HG03565 (cell line): Measurements from ENCODE around the gene POGK.
A peak's percentile ranks its signal among the peaks of the same experiment; 100 is the strongest.
"Not testable (repeated sequence)": the region's sequence is repeated elsewhere in the genome, so short reads cannot be mapped to it uniquely, and the experiment has no call there.

ENCODE experiments used
- ATAC-seq: cut with Tn5 transposase; IDR thresholded peaks from one replicate; pipeline ENCODE4 v1.9.1; 2021; ENCODE audit warnings: mild to moderate bottlenecking, moderate library complexity; ENCODE audit not compliant: unreplicated experiment

The POGK gene, protein sequence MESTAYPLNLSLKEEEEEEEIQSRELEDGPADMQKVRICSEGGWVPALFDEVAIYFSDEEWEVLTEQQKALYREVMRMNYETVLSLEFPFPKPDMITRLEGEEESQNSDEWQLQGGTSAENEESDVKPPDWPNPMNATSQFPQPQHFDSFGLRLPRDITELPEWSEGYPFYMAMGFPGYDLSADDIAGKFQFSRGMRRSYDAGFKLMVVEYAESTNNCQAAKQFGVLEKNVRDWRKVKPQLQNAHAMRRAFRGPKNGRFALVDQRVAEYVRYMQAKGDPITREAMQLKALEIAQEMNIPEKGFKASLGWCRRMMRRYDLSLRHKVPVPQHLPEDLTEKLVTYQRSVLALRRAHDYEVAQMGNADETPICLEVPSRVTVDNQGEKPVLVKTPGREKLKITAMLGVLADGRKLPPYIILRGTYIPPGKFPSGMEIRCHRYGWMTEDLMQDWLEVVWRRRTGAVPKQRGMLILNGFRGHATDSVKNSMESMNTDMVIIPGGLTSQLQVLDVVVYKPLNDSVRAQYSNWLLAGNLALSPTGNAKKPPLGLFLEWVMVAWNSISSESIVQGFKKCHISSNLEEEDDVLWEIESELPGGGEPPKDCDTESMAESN

DNA sequence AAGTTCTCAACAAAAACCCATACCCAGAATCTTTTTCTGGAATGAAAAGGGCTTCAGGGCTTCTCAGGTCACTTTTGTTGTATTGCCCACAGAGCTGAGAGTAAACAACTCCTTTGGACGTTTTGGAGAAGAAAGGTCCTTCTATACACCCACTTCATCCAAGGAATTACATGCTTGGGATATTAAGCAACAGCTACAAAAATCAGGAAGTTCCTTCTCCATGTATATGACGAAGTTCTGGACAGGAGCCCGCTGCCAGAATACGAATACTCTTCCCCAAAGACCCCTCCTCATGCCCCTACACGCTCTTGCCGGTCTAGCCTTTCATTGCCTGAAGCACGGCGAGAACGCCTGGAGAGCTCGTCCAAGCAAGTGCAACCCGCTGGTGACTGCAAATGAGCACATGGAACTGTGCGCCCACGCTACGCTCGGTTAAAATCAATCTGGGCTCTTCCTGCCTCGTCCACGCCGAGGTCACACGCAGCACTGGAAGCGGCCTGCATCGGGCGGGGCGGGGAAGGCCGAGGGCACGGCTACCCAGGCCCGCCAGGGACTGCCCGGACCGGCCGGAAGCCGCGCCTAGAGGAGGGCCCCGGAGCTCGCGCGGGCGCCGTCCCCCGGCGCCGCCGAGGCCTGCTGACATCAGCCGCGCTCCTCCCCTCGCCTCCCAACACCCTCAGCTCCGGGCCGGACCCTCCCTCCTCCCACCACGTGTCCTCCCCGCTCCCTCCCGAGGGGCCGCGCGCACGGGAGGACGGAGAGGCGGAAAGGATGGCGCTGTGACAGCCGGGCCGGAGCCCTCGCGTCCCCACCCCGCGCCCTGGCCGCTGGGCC lies at the start of gene POGK:
Gene POGK (plus strand): TSS at position 710 of the 834 bp plus-strand sequence. CDS start 1,482 bp downstream, outside the sequence.
- ATAC-seq: peak; percentile 95

DNA sequence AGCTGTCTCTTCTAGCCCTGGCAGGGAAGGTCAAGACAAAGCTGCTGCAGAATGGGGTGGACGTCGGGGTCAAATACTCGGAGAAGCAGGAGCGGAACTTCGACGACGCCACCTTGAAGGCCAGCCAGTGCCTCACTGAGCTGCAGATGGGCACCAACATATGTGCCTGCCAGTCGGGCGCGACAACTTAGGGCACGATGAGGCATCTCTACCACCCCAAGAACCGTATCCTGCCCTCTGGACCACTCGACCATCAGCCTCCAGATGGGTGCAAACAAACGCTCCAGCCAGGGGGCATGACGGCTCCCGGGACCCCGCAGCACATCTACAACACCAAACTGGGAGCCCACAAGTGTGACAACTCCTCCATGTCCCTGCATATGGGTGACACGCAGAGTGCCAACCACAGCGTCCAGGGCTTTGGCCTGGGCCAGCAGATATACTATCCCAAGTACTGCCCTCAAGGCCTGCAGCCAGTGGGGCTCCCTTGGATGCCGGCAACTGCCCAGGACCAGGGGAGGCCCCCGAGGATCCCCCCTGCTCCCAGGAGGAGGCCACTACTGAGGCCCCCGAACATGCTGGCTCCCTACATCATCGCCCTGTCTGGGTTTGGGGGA lies 42.5 kb upstream of the POGK start:
- ATAC-seq: no peak

DNA sequence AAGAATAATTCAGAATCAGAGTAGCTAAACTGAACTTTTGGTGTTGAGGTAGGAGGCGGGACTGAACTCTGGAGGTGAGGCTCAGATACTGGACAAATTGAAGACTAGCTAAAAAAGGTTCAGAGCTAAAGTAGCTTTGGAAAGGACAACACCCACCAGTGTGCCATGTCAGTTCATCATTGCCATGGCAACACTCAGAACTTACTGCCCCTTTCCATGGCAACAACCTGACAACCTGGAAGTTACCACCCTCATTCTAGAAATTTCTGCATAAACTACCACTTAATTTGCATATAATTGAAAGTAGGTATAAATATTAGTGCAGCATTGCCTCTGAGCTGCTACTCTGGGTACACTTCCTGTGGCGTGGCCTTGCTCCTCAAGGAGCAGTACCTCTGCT lies 30.3 kb upstream of the POGK start:
- ATAC-seq: no peak

DNA sequence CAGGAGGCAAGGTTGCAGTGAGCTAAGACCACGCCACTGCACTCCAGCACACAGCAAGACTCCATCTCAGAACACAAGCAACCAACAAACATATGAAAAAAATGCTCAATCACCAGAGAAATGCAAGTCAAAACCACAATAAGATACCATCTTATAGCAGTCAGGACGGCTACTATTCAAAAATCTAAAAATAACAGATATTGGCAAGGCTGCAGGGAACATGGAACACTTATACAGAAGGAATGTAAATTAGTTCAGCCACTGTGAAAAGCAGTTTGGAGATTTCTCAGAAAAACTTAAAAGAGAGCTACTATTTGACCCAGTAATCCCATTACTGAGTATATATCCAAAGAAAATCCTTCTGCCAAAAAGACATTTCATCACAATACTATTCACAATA lies 27.6 kb upstream of the POGK start:
- no peak for ATAC-seq

DNA sequence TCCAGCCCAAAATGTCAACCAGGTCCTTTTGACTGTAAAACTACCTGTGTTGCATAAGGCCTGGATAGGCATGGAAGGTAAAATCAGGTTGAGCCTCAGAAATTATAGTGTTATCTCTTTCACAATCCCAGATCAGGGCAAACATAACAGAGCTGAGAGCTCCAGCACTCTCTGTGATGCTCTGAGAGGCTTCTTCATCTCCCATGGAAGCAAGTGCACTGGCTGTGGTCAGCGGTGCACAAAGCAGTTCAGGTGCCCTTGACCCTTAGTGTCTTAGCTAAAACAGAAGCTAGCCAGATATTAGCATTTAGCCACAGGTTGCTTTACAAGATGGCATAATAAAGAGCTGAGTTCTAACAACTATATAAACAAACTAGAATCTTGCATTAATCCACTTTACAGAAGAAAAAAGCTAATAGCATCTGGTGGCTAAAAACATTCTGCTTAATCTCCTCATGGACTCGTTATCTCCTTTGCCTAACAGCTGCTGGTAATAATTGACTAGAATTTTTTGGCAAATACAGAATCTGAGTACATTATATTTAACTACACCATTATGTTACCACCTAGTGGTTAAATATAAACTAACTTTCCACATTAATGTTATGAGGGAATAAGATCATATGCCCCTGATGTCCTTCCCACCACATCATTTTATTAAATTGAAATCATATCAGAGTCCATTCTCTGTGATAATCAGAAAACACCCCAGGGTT lies 25.6 kb upstream of the POGK start:
- no peak for ATAC-seq

DNA sequence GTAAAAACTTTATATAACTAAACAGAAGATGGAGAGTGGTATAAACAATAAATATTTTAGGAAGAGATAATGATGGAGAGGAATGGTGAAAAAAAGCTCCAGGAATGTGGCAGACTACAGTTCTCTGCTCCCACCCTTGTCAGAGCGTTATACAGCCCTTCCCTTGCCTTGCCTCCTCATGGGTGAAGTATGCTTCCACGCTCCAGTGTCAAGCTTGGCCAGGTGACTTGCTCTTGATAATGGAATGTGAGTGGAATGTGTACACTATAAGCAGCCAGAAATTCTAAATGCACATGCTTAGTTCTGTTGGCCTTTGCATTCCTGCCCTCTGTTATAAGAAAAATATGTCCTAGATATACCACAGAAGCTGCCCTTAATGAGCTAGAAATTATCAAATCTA lies 24.7 kb upstream of the POGK start:
- no peak for ATAC-seq

DNA sequence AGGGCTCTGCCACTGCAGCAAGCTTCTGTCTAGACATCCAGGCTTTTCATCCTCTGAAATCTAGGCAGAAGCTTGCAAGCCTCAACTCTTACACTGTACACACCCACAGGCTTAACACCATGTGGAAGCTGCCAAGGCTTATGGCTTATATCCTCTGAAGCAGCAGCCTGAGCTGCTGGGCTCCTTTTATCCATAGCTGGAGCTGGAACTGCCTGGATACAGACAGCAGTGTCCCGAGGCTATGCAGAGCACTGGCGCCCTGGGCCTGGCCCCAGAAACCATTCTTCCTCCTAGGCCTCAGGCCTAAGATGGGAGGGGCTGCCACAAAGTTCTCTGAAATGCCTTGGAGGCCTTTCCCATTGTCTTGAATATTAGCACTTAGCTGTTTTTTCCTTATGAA lies 19.3 kb upstream of the POGK start:
- no peak for ATAC-seq

DNA sequence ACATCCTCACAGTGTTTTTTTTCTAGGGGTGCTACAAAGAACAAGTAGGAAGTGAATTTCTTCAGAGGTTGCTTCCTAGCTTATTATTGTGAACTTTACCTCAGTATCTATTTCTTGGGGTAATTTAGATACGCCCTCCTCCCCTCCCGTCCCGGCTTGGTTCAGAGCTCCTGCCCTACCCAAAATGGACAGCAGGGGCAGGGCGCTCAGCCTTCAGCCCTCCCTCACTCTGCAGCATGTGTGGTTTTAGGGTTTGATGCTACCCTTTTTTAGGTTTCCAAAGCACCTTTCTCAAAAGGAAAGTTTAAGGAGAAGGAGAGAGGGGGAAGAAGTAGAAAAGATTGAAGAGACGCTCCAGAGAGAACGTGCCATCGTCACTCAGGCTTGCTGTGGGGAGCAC lies 16.9 kb upstream of the POGK start:
- no peak for ATAC-seq

DNA sequence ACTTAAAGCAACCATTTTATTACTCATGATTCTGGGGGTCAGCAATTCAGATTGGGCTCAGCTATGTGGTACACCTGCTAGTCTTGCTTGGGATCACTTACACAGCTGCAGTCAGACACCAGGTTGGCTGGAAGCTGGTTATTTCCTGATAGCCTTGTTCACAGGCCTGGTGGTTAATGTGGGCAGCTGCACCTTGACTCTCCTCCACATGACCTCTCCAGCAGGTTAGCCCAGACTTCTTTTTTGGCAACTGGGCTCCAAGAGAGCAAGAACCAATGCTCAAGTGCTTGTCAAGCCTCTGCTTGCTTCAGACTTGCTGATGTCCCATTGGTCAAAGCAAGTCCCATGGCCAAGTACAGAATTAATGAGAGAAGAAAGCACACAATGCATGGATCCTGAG lies 11.8 kb upstream of the POGK start:
- ATAC-seq: no peak

DNA sequence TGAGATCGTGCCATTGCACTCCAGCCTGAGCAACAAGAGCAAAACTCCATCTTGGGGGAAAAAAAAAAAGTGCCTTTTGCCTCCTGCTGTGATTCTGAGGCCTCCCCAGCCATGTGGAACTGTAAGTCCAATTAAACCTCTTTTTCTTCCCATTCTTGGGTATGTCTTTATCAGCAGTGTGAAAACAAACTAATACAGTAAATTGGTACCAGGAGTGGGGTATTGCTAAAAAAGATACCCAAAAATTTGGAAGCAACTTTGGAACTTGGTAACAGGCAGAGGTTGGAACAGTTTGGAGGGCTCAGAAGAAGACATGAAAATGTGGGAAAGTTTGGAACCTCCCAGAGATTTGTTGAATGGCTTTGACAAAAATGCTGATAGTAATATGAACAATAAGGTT lies 9.5 kb upstream of the POGK start:
- ATAC-seq: not testable (repeated sequence)

DNA sequence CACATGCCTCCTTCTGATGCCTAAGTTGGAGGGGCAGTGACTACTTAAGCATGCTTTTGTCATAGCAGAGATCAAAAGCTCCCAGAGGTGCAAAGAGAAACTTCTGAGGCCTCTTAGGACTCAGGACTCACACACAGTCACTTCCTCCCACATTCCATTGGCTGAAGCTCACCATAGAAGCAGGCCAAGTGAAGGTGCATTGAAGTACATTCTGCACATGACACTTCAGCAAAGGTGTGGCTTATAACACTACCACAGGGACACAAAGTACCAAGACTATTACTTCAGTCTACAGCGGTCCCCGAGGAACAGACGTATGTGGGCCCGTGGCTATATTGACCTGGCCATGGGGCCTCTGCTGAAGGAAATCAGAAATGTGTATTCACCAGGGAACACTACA lies 2.5 kb upstream of the POGK start:
- no peak for ATAC-seq

DNA sequence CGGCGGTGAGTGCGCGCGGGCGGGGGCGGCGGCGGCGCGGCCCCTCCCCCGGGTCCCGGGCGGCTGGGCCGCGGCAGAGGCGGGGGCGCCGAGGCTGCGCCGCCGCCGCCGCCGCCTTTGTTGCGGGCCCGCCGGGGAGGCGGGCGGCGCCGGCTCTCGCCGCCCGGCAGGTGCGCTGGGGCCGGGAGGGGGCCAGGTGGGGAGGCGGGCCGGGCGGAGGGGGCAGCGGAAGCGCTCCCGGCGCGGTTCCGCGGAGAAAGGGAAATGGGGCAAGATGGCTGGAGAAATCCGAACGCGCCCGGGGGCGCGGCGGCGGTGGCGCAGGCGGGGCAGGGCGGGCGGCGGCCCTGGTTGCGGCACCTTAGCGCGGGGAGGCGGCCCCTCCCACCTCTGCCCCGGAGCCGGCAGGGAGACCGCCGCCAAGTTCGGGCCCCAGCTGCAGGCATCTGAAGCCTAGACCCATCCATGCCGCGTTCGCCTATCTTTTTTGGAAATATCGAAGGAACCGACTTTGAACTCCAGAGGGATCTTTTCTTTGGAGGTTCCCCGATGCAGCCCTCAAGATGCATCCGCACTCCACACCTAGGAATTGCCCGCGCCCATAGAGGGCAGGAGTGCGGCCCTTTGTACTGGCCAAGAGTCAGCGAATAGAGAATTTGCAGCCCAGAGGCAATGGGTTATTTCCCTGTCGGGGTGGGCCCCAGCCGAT lies 479 bp downstream of the POGK start:
- ATAC-seq: peak; percentile 19

DNA sequence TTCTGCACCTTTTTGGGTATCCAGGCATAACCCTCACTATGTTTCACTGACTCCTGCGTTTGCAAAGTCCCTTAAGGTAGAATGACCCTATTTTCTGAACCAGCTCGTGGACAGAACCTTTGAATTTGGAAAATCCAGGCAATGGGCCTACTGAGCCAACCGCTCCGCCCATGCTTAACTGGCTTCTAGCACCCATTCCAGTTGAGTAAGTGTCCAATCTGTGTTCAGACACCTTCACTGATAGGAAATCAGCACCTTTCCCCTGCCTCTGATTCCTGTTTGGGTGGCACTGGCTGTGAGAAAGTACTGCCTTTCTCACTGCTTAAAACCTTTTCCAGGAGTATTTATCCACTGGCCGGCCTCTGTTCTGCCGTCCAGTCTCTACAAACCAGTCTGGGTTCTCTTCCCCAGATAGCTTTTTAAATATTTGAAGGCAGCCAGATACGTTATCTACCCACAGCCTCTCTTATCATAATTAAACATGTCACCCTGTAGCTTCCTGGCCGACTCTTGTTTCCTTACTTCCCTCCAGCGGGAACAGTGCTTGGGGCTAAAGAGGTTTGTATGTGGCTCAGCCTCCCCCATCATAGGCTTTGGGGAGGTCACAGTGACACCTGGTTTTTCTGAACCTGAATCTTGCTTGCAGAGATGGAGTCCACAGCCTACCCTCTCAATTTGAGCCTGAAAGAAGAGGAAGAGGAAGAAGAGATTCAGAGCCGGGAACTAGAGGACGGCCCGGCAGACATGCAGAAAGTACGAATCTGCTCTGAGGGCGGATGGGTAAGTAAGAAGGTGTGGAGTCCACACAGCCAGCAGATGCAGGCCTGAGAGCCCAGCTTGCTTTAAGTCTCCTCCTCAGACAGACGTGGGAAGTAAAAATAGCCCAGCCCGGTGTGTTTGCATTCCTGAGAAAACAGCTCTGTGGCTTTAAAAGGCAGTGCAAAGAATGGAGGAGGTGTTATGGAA lies 1.3 kb downstream of the POGK start:
- no peak for ATAC-seq

DNA sequence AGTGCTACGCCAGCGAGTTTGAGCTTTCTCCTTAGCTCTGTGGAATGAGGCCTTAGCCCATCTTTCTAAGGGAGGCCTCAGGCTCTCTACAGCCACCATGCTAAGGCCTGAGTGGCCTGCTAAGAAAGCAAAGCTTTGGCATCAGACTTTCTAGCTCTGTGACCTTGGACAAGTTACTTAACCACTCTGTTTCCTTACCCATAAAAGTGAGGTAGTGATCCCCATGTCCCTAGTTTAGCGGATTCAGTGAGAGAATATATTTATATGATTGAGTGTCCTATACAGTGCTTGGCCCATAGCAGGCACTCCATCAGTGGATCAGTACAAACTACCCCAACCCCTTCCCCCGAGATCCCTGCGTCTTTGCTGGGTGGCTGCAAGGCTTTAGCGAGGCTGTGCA lies 4.0 kb downstream of the POGK start:
- no peak for ATAC-seq

DNA sequence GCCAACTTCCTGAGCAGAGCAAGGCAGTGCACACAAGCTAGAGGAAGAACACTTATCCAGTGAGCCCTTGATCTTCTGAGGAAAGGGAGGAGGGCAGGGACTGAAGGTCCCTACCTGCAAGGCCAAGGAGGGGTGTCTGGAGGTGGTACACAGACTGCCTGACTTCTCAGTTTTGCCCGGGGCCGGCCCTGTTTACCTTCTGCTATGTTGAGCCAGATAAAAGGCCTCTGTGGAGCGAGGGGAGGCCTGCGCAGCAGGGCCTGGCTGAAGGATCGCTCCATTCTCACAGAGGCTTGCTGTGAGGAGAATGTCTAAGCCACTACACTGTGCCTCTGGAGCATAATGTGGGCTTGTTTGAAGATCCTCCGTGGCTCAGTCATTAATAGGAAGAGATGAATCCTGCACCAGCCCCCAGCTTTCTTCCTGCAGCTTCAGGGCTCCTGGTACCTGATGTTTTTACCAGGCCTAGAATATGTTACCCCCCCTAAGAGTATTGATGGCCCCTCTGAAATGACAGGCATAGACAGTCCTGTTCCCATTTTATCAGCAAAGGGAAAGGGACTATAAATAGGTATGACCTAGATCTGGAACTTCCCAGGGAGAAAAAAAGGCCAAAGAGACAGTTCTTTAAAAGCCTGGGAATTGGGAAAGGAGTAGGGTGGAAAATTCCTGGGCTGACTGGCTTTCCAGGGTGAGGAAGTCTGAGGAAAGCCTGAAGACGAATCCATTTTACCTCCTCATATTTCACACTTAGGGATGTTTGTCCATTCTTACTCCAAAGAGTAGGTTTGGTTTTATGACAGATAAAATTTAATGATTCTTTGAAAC lies 4.7 kb downstream of the POGK start:
- no peak for ATAC-seq

DNA sequence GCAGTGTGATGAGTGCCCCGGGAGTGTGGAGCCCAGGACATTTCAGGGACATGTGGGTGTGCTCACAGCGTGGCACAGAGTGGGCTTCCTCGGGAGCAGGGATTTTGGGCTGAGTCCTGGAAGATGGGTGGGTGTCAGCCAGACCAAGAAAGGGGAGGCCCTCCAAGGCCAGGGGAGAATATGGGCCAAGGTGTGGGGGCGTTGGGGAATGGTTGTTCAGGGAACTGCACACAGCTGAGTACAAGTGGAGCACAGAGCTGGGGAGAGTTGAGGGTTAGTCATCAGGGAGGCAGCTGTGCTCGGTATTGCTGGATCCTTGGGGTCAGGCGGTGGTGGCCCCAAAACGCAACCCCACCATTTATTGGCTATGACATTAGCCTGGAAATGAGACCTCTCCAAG lies 5.5 kb downstream of the POGK start:
- no peak for ATAC-seq

DNA sequence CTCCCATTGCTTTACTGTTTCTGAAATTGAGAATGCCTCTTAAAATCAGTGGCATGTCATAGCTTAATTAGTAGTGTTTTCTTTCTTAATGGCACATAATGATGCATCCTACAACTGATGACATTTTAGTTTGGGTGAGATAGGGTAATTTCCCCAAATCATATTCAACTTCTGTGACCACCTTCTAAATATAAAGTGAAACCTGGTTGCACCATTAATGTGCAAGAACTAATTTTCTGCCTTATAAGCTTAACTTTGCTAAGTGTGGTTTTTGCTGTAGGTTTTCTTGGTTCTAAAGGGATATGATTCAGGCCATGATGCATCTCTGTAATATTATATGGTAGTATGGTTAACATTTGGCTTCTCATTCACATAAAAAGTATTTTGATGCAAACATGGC lies 8.9 kb downstream of the POGK start:
- ATAC-seq: no peak

DNA sequence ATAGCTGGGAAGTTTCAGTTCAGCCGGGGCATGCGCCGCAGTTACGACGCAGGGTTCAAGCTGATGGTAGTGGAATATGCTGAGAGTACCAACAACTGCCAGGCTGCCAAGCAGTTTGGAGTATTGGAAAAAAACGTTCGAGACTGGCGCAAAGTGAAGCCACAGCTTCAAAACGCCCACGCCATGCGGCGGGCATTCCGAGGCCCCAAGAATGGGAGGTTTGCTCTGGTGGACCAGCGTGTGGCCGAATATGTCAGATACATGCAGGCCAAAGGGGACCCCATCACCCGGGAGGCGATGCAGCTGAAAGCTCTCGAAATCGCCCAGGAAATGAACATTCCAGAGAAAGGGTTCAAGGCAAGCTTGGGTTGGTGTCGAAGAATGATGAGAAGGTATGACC lies 9.9 kb downstream of the POGK start:
- ATAC-seq: no peak
